ENCODE measurements around the gene BCL7A. TPM values are rescaled to one million over a fixed set of nuclear protein-coding genes. Genes with fewer than 3 reads are reported as not detected.
"Not testable (repeated sequence)": the region's sequence is repeated elsewhere in the genome, so short reads cannot be mapped to it uniquely, and the experiment has no call there.

BCL7A gene
- total RNA-seq (2014; rRNA removed; shearing (Covaris generic)), result 0.72 and 1.1 TPM in 2 replicates

GRCh38 chr12:122021822-122022392 lies at the start of gene BCL7A:
BCL7A (plus strand) TSS chr12:122021884; CDS start chr12:122022092, 208 bp downstream.
- DNase-seq (ENCODE audit: low read depth), result peak; percentile 46

- DNase-seq (ENCODE audit: low read depth), result peak; percentile 35
Measured at GRCh38 chr12:121974026-121974985, 47.4 kb upstream of the BCL7A start.

- no peak for DNase-seq (ENCODE audit: low read depth)
Measured at GRCh38 chr12:121975021-121975420, 46.7 kb upstream of the BCL7A start.

- DNase-seq (ENCODE audit: low read depth), result no peak
Measured at GRCh38 chr12:121976950-121977349, 44.7 kb upstream of the BCL7A start.

GRCh38 chr12:121980191-121980891 lies 41.3 kb upstream of the BCL7A start:
- DNase-seq (ENCODE audit: low read depth), result no peak

- DNase-seq (ENCODE audit: low read depth), result no peak
Measured at GRCh38 chr12:121980892-121981272, 40.8 kb upstream of the BCL7A start.

GRCh38 chr12:121981456-121981855 lies 40.2 kb upstream of the BCL7A start:
- DNase-seq (ENCODE audit: low read depth), result no peak

GRCh38 chr12:121982950-121983349 lies 38.7 kb upstream of the BCL7A start:
- no peak for DNase-seq (ENCODE audit: low read depth)

GRCh38 chr12:121983536-121984210 lies 38.0 kb upstream of the BCL7A start:
- DNase-seq (ENCODE audit: low read depth), result no peak

- no peak for DNase-seq (ENCODE audit: low read depth)
Measured at GRCh38 chr12:121986489-121987245, 35.0 kb upstream of the BCL7A start.

- not testable (repeated sequence) for DNase-seq (ENCODE audit: low read depth)
Measured at GRCh38 chr12:121988519-121988918, 33.2 kb upstream of the BCL7A start.

GRCh38 chr12:121989276-121990113 lies 32.2 kb upstream of the BCL7A start:
- DNase-seq (ENCODE audit: low read depth), result no peak

- no peak for DNase-seq (ENCODE audit: low read depth)
Measured at GRCh38 chr12:121990114-121990647, 31.5 kb upstream of the BCL7A start.

- DNase-seq (ENCODE audit: low read depth), result no peak
Measured at GRCh38 chr12:121990692-121991603, 30.7 kb upstream of the BCL7A start.

- peak; percentile 80 for DNase-seq (ENCODE audit: low read depth)
Measured at GRCh38 chr12:121992059-121992879, 29.4 kb upstream of the BCL7A start.

- no peak for DNase-seq (ENCODE audit: low read depth)
Measured at GRCh38 chr12:121996050-121996944, 25.4 kb upstream of the BCL7A start.
